T-cell (primary cell): ENCODE results near the gene NKX1-1. TPM values are rescaled to one million over a fixed set of nuclear protein-coding genes. Genes with fewer than 3 reads are reported as not detected.

Experiments used
- ATAC-seq, 4 experiments: fragments of 200-7000 bp in 3 of 4; fragments of 150-1000 bp in 1 of 4; cut with Tn5 transposase; replicated peaks in 1 of 4; 1 replicate in 3 of 4; 2 replicates in 1 of 4; pipeline ENCODE4 v1.10.0; 2021; ENCODE audit warnings: moderate library complexity in 3 of 4, mild to moderate bottlenecking in 2 of 4, moderate number of reproducible peaks in 1 of 4
- CTCF ChIA-PET, 2 donors: fragments of 300-600 bp; sonication (Branson Sonifier 250); formaldehyde crosslinking; loops; one replicate each; lab custom pipeline; 2022; ENCODE audit warnings: antibody characterized with exemption in 2 of 2; lab: Charles Lee
- POLR2A ChIA-PET, 2 donors: fragments of 300-600 bp; sonication (Branson Sonifier 250); formaldehyde crosslinking; loops; one replicate each; lab custom pipeline; 2022; ENCODE audit warnings: antibody characterized with exemption in 2 of 2; lab: Charles Lee
- DNase-seq, 35 experiments: peaks; one replicate each; pipeline versions ENCODE4 v3.0.0 to v3.0.0-alpha.2; 2013 to 2023
- H3K27ac ChIP-seq: one replicate; pipeline ENCODE4 v1.5.1; 2013; ENCODE audit warnings: low read length
- H3K27me3 ChIP-seq, 2 experiments: replicated peaks in 1 of 2; 1 replicate in 1 of 2; 2 replicates in 1 of 2; pipeline versions ENCODE4 v1.6.1 to v1.7.0; 2013; ENCODE audit warnings: low read length in 1 of 2, mixed read lengths in 1 of 2; ENCODE audit not compliant: control insufficient read depth in 2 of 2, insufficient read depth in 2 of 2; ENCODE audit errors: extremely low read depth in 1 of 2
- H3K36me3 ChIP-seq, 2 donors: 1 replicate in 1 of 2; 2 replicates in 1 of 2; pipeline versions ENCODE4 v1.6.1 to v1.7.0; 2013; ENCODE audit warnings: low read length in 1 of 2; ENCODE audit not compliant: control insufficient read depth in 2 of 2, insufficient read depth in 1 of 2; ENCODE audit errors: extremely low read depth in 1 of 2
- H3K4me1 ChIP-seq, 2 experiments: 1 replicate in 1 of 2; 2 replicates in 1 of 2; pipeline versions ENCODE4 v1.6.1 to v1.7.0; 2013; ENCODE audit warnings: low read length in 2 of 2, mixed read lengths in 1 of 2; ENCODE audit not compliant: insufficient read depth in 2 of 2, control insufficient read depth in 1 of 2; ENCODE audit errors: extremely low read depth in 1 of 2
- H3K4me3 ChIP-seq, 2 donors: 1 replicate in 1 of 2; 2 replicates in 1 of 2; pipeline versions ENCODE4 v1.5.1 to v1.7.0; 2013; ENCODE audit warnings: mild to moderate bottlenecking in 2 of 2, low read length in 1 of 2, moderate library complexity in 1 of 2; ENCODE audit not compliant: control insufficient read depth in 1 of 2; ENCODE audit errors: extremely low read depth in 1 of 2
- H3K9me3 ChIP-seq: 2 replicates; pipeline ENCODE4 v1.7.0; 2013
- H3K27ac Mint-ChIP-seq, 2 donors: one replicate each; pipeline ENCODE4 v1.8.0; 2020 to 2021; ENCODE audit warnings: mild to moderate bottlenecking in 2 of 2, mixed read lengths in 2 of 2
- H3K27me3 Mint-ChIP-seq, 2 donors: one replicate each; pipeline ENCODE4 v1.8.0; 2021 to 2022; ENCODE audit warnings: mixed read lengths in 2 of 2
- H3K36me3 Mint-ChIP-seq: one replicate; pipeline ENCODE4 v1.8.0; 2021; ENCODE audit warnings: mixed read lengths
- H3K4me1 Mint-ChIP-seq, 3 donors: one replicate each; pipeline ENCODE4 v1.8.0; 2020 to 2022; ENCODE audit warnings: mixed read lengths in 3 of 3, mild to moderate bottlenecking in 1 of 3
- H3K4me3 Mint-ChIP-seq, 3 donors: one replicate each; pipeline ENCODE4 v1.8.0; 2020 to 2022; ENCODE audit warnings: mild to moderate bottlenecking in 3 of 3, mixed read lengths in 3 of 3, moderate library complexity in 3 of 3
- H3K9me3 Mint-ChIP-seq, 3 donors: one replicate each; pipeline ENCODE4 v1.8.0; 2020 to 2022; ENCODE audit warnings: mixed read lengths in 3 of 3
- WGBS: methylation state at CpG from one replicate; pipeline ENCODE4 v1.1.5; 2013; ENCODE audit warnings: missing lambda C conversion rate; ENCODE audit not compliant: insufficient coverage; 5-methylcytosine and 5-hydroxymethylcytosine counted together
- total RNA-seq, 35 experiments: library from RNA in 6 of 35; stranded (reverse) in 6 of 35; fragments of 120-200 nt in 1 of 35; gene quantifications; one replicate each; pipeline versions ENCODE4 v1.2.1 to v1.2.4 and lab custom pipeline; 2013 to 2026

Gene NKX1-1
- total RNA-seq, 5 donors from 2014 or later (not counting 1 experiment from before 2014, with no cell fraction given), result not detected

GRCh38 chr4:1408418-1408817 lies 2.2 kb upstream of the NKX1-1 start:
- Mint-ChIP-seq H3K4me1 (peaks cover 4 to 12% (median 7%) of the 10 kb centered on the region in 3 donors), H3K36me3 (no peaks in the 10 kb centered on the region), H3K27me3 (peaks cover 46 to 69% of the 10 kb centered on the region in 2 donors), H3K4me3 (peak overlapping the region in 1 of 3 donors; percentile 39), H3K27ac (no peak overlapping the region), H3K9me3 (no peaks in the 10 kb centered on the region)
- ChIA-PET POLR2A (no interaction called here), CTCF (no interaction called here)
- Histone ChIP-seq H3K4me3 (no peak overlapping the region), H3K27me3 (peaks cover 12 to 88% of the 10 kb centered on the region in 2 experiments), H3K27ac (no peak overlapping the region), H3K9me3 (no peaks in the 10 kb centered on the region), H3K36me3 (no peaks in the 10 kb centered on the region), H3K4me1 (peaks cover 0 to 10% of the 10 kb centered on the region in 2 experiments)
- no peak for ATAC-seq
- WGBS, result 10% methylated on average over 18 of the region's 22 CpGs
- no peak for DNase-seq

- no peak for ATAC-seq
- H3K27ac ChIP-seq, result no peak overlapping the region
- no peaks in the 10 kb centered on the region for H3K9me3 ChIP-seq
- H3K36me3 Mint-ChIP-seq, result no peaks in the 10 kb centered on the region
- H3K4me3 Mint-ChIP-seq, result no peak overlapping the region
- H3K27ac Mint-ChIP-seq, result no peak overlapping the region
- POLR2A ChIA-PET, result no interaction called here
- H3K4me1 Mint-ChIP-seq, result peaks cover 4 to 12% (median 7%) of the 10 kb centered on the region in 3 donors
- peaks cover 11 to 84% of the 10 kb centered on the region in 2 experiments for H3K27me3 ChIP-seq
- H3K4me3 ChIP-seq, result no peak overlapping the region
- peaks cover 0 to 10% of the 10 kb centered on the region in 2 experiments for H3K4me1 ChIP-seq
- H3K9me3 Mint-ChIP-seq, result no peaks in the 10 kb centered on the region
- WGBS, result 20% methylated on average over 41 of the region's 53 CpGs
- CTCF ChIA-PET, result no interaction called here
- peaks cover 40 to 63% of the 10 kb centered on the region in 2 donors for H3K27me3 Mint-ChIP-seq
- no peaks in the 10 kb centered on the region for H3K36me3 ChIP-seq
- DNase-seq, result no peak
These were observed 1.6 kb upstream of the NKX1-1 start for GRCh38 chr4:1407657-1408333.

GRCh38 chr4:1406981-1407656 lies 877 bp upstream of the NKX1-1 start:
- 9% methylated on average over 18 of the region's 50 CpGs for WGBS

GRCh38 chr4:1405636-1406393 lies 427 bp downstream of the NKX1-1 start:
- no peak overlapping the region for H3K4me3 Mint-ChIP-seq
- no peak overlapping the region for H3K27ac Mint-ChIP-seq
- ChIA-PET CTCF (no interaction called here), POLR2A (no interaction called here)
- H3K27me3 Mint-ChIP-seq, result peaks cover 28 to 56% of the 10 kb centered on the region in 2 donors
- WGBS, result 18% methylated on average over 90 of the region's 90 CpGs
- peaks cover 8 to 83% of the 10 kb centered on the region in 2 experiments for H3K27me3 ChIP-seq
- DNase-seq (no peak), ATAC-seq (no peak)
- H3K9me3 Mint-ChIP-seq, result no peaks in the 10 kb centered on the region
- no peak overlapping the region for H3K4me3 ChIP-seq
- H3K36me3 Mint-ChIP-seq, result no peaks in the 10 kb centered on the region
- peaks cover 0 to 14% of the 10 kb centered on the region in 2 experiments for H3K4me1 ChIP-seq
- H3K9me3 ChIP-seq, result no peaks in the 10 kb centered on the region
- H3K27ac ChIP-seq, result no peak overlapping the region
- no peaks in the 10 kb centered on the region for H3K36me3 ChIP-seq
- peaks cover 4 to 17% (median 7%) of the 10 kb centered on the region in 3 donors for H3K4me1 Mint-ChIP-seq

More at GRCh38 chr4:1406981-1407656, 877 bp upstream of the NKX1-1 start:
- no peak overlapping the region for H3K4me3 ChIP-seq
- Mint-ChIP-seq H3K9me3 (no peaks in the 10 kb centered on the region), H3K36me3 (no peaks in the 10 kb centered on the region), H3K27me3 (peaks cover 38 to 60% of the 10 kb centered on the region in 2 donors), H3K27ac (no peak overlapping the region), H3K4me1 (peaks cover 4 to 14% (median 7%) of the 10 kb centered on the region in 3 donors), H3K4me3 (no peak overlapping the region)
- no peaks in the 10 kb centered on the region for H3K9me3 ChIP-seq
- ATAC-seq, result no peak
- H3K27me3 ChIP-seq, result peaks cover 8 to 83% of the 10 kb centered on the region in 2 experiments
- ChIA-PET POLR2A (no interaction called here), CTCF (no interaction called here)
- peak in 1 of 35 experiments; percentile 10 for DNase-seq
- H3K36me3 ChIP-seq, result no peaks in the 10 kb centered on the region
- H3K4me1 ChIP-seq, result peaks cover 0 to 14% of the 10 kb centered on the region in 2 experiments
- no peak overlapping the region for H3K27ac ChIP-seq

GRCh38 chr4:1405254-1405635 lies 997 bp downstream of the NKX1-1 start:
- Mint-ChIP-seq H3K4me1 (peaks cover 4 to 17% (median 7%) of the 10 kb centered on the region in 3 donors), H3K36me3 (no peaks in the 10 kb centered on the region), H3K27me3 (peaks cover 24 to 59% of the 10 kb centered on the region in 2 donors), H3K9me3 (no peaks in the 10 kb centered on the region), H3K27ac (peak overlapping the region in 1 of 2 donors; percentile 67), H3K4me3 (peak overlapping the region in 1 of 3 donors; percentile 34)
- Histone ChIP-seq H3K4me1 (peaks cover 0 to 14% of the 10 kb centered on the region in 2 experiments), H3K36me3 (no peaks in the 10 kb centered on the region), H3K9me3 (no peaks in the 10 kb centered on the region), H3K27me3 (peaks cover 8 to 83% of the 10 kb centered on the region in 2 experiments), H3K4me3 (no peak overlapping the region), H3K27ac (no peak overlapping the region)
- ATAC-seq (no peak), DNase-seq (no peak)
- POLR2A ChIA-PET, result no interaction called here
- CTCF ChIA-PET, result no interaction called here
- 9% methylated on average over 16 of the region's 26 CpGs for WGBS

- no peaks in the 10 kb centered on the region for H3K9me3 ChIP-seq
- DNase-seq, result no peak
- H3K9me3 Mint-ChIP-seq, result no peaks in the 10 kb centered on the region
- H3K4me3 Mint-ChIP-seq, result peak overlapping the region in 1 of 3 donors; percentile 34
- no peak overlapping the region for H3K27ac ChIP-seq
- no peaks in the 10 kb centered on the region for H3K36me3 ChIP-seq
- ChIA-PET CTCF (no interaction called here), POLR2A (no interaction called here)
- H3K4me1 ChIP-seq, result peaks cover 0 to 14% of the 10 kb centered on the region in 2 experiments
- peaks cover 24 to 61% of the 10 kb centered on the region in 2 donors for H3K27me3 Mint-ChIP-seq
- H3K27me3 ChIP-seq, result peaks cover 6 to 83% of the 10 kb centered on the region in 2 experiments
- no peaks in the 10 kb centered on the region for H3K36me3 Mint-ChIP-seq
- H3K27ac Mint-ChIP-seq, result no peak overlapping the region
- no peak for ATAC-seq
- 13% methylated on average over 52 of the region's 54 CpGs for WGBS
- H3K4me1 Mint-ChIP-seq, result peaks cover 4 to 19% (median 7%) of the 10 kb centered on the region in 3 donors
- no peak overlapping the region for H3K4me3 ChIP-seq
These were observed 1.5 kb downstream of the NKX1-1 start for GRCh38 chr4:1404573-1405253.
